NT2/D1 (cell line): Measurements from ENCODE around the gene CYFIP2.

Source experiments
- SUZ12 ChIP-seq: IDR thresholded peaks from 2 replicates; pipeline ENCODE4 v1.6.1; 2011; ENCODE audit not compliant: insufficient read length, insufficient read depth; ENCODE audit errors: extremely low read depth
- YY1 ChIP-seq: IDR thresholded peaks from 2 replicates; pipeline ENCODE4 v1.6.1; 2011; ENCODE audit not compliant: insufficient read length, insufficient read depth
- ZNF274 ChIP-seq: IDR thresholded peaks from 2 replicates; pipeline ENCODE4 v1.6.1; 2011; ENCODE audit warnings: mild to moderate bottlenecking, low read depth, low read length

DNA sequence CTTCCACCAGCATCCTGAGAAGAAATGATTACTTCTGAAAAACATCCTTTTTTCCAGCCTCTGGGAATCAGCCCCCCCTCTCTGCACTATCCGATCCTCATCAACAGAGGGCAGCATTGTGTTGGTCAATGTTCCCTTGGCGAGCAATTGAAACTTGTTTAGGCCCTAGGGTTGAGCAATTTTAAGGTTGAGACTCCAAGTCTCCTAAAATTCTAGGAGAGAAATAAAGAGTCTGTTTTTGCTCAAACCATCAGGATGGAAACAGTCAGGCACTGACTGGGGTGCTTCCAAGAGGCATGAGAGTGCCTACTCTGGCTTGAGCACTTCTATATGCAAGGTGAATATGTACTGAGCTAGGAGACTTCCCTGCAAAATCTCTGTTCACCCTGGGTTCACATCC, 12.4 kb upstream of the CYFIP2 start:
- TF ChIP-seq ZNF274 (no peak), YY1 (no peak), SUZ12 (no peak)
